SU-DHL-6 (cell line): ENCODE results near the gene RGS7.
A peak's percentile ranks its signal among the peaks of the same experiment; 100 is the strongest.

ENCODE experiments used
- H2AFZ ChIP-seq: fragments of 200-600 bp; sonication (generic); 2 replicates; pipeline ENCODE4 v1.6.1; 2014; ENCODE audit warnings: low read depth, mild to moderate bottlenecking, moderate library complexity, mixed read lengths, antibody characterized with exemption, low read length; ENCODE audit not compliant: severe bottlenecking
- H3F3A ChIP-seq: fragments of 200-600 bp; shearing (Covaris generic); 2 replicates; pipeline ENCODE4 v1.6.0; 2016; ENCODE audit warnings: antibody characterized with exemption, mild to moderate bottlenecking; ENCODE audit not compliant: insufficient read depth
- H3K27ac ChIP-seq: fragments of 200-600 bp; sonication (generic); 2 replicates; pipeline ENCODE4 v1.5.1; 2016; ENCODE audit warnings: low read depth, mild to moderate bottlenecking, low read length, moderate library complexity, mixed read lengths
- H3K27me3 ChIP-seq: fragments of 200-600 bp; sonication (generic), shearing (Covaris generic); 2 replicates; pipeline ENCODE4 v1.6.0; 2014; ENCODE audit warnings: mild to moderate bottlenecking, low read length
- H3K36me3 ChIP-seq: fragments of 200-600 bp; sonication (generic); 2 replicates; pipeline ENCODE4 v1.6.1; 2014; ENCODE audit warnings: mild to moderate bottlenecking, low read length, mixed read lengths
- H3K4me2 ChIP-seq: fragments of 300-600, 200-600 bp; shearing (Covaris generic), sonication (generic); 2 replicates; pipeline ENCODE4 v1.6.0; 2014; ENCODE audit warnings: low read length, low read depth, mild to moderate bottlenecking; ENCODE audit not compliant: poor library complexity, severe bottlenecking
- H3K4me3 ChIP-seq: fragments of 200-600 bp; sonication (generic); 2 replicates; pipeline ENCODE4 v1.5.1; 2014; ENCODE audit warnings: antibody characterized with exemption, low read length, mild to moderate bottlenecking, mixed read lengths; ENCODE audit not compliant: insufficient read depth, poor library complexity, severe bottlenecking
- H3K79me2 ChIP-seq: fragments of 200-600 bp; sonication (generic); 2 replicates; pipeline ENCODE4 v1.6.1; 2014; ENCODE audit warnings: mild to moderate bottlenecking, low read length, moderate library complexity; ENCODE audit not compliant: insufficient read depth
- H3K9ac ChIP-seq: fragments of 200-600 bp; sonication (generic); 2 replicates; pipeline ENCODE4 v1.7.0; 2014; ENCODE audit warnings: mild to moderate bottlenecking, low read length
- H3K9me2 ChIP-seq: fragments of 200-600 bp; sonication (generic); replicated peaks from 2 replicates; pipeline ENCODE4 v1.6.1; 2014; ENCODE audit warnings: low read length; ENCODE audit not compliant: insufficient read depth
- H3K9me3 ChIP-seq: fragments of 200-600 bp; sonication (generic); 2 replicates; pipeline ENCODE4 v1.6.1; 2014; ENCODE audit warnings: low read length, mixed read lengths; ENCODE audit not compliant: insufficient read depth
- H4K20me1 ChIP-seq: fragments of 200-600 bp; sonication (generic); 2 replicates; pipeline ENCODE4 v1.6.1; 2014; ENCODE audit warnings: low read depth, mild to moderate bottlenecking, antibody characterized with exemption, low read length, moderate library complexity, mixed read lengths
- EZH2phosphoT487 ChIP-seq: fragments of 200-600 bp; sonication (generic), shearing (Covaris generic); conservative IDR thresholded peaks from 2 replicates; pipeline ENCODE4 v1.6.1; 2018; ENCODE audit warnings: mild to moderate bottlenecking, antibody characterized with exemption, low read length, moderate library complexity, mixed read lengths
- TF ChIP-seq, protein P1 (sequence below): fragments of 200-600 bp; sonication (generic); IDR thresholded peaks from one replicate; pipeline ENCODE4 v1.5.1; 2017; ENCODE audit warnings: antibody characterized with exemption, mild to moderate bottlenecking, low read length, moderate library complexity; ENCODE audit not compliant: insufficient read depth, poor library complexity, severe bottlenecking

Gene RGS7

GRCh38 chr1:241366196-241366595, 9.2 kb upstream of the RGS7 start:
- TF ChIP-seq, protein P1, sequence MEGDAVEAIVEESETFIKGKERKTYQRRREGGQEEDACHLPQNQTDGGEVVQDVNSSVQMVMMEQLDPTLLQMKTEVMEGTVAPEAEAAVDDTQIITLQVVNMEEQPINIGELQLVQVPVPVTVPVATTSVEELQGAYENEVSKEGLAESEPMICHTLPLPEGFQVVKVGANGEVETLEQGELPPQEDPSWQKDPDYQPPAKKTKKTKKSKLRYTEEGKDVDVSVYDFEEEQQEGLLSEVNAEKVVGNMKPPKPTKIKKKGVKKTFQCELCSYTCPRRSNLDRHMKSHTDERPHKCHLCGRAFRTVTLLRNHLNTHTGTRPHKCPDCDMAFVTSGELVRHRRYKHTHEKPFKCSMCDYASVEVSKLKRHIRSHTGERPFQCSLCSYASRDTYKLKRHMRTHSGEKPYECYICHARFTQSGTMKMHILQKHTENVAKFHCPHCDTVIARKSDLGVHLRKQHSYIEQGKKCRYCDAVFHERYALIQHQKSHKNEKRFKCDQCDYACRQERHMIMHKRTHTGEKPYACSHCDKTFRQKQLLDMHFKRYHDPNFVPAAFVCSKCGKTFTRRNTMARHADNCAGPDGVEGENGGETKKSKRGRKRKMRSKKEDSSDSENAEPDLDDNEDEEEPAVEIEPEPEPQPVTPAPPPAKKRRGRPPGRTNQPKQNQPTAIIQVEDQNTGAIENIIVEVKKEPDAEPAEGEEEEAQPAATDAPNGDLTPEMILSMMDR, result no peak
- no peak for TF ChIP-seq EZH2phosphoT487
- no peaks in the 10 kb centered on the region for H3F3A ChIP-seq
- H3K79me2 ChIP-seq, result no peaks in the 10 kb centered on the region
- H3K4me3 ChIP-seq, result no peak overlapping the region
- H3K9me2 ChIP-seq, result no peaks in the 10 kb centered on the region
- H3K36me3 ChIP-seq, result no peaks in the 10 kb centered on the region
- H3K9ac ChIP-seq, result no peak overlapping the region
- H3K27ac ChIP-seq, result no peak overlapping the region
- no peaks in the 10 kb centered on the region for H3K9me3 ChIP-seq
- H3K27me3 ChIP-seq, result no peaks in the 10 kb centered on the region
- H3K4me2 ChIP-seq, result no peak overlapping the region
- no peak overlapping the region for H2AFZ ChIP-seq
- H4K20me1 ChIP-seq, result no peaks in the 10 kb centered on the region

GRCh38 chr1:241362350-241362749, 5.3 kb upstream of the RGS7 start:
- Histone ChIP-seq H3K27ac (no peak overlapping the region), H3F3A (no peaks in the 10 kb centered on the region), H3K9ac (no peak overlapping the region), H3K4me2 (no peak overlapping the region), H3K4me3 (no peak overlapping the region), H2AFZ (no peak overlapping the region), H3K36me3 (no peaks in the 10 kb centered on the region), H3K27me3 (no peaks in the 10 kb centered on the region), H3K9me2 (no peaks in the 10 kb centered on the region), H3K79me2 (no peaks in the 10 kb centered on the region), H3K9me3 (no peaks in the 10 kb centered on the region), H4K20me1 (no peaks in the 10 kb centered on the region)
- no peak for TF ChIP-seq EZH2phosphoT487
- TF ChIP-seq, protein P1, result no peak

GRCh38 chr1:241357366-241358340, 648 bp upstream of the RGS7 start:
- Histone ChIP-seq H3K4me2 (peak overlapping the region; percentile 24), H3K9ac (no peak overlapping the region), H3K79me2 (no peaks in the 10 kb centered on the region), H3F3A (no peaks in the 10 kb centered on the region), H3K36me3 (no peaks in the 10 kb centered on the region), H4K20me1 (no peaks in the 10 kb centered on the region), H3K4me3 (no peak overlapping the region), H3K27me3 (no peaks in the 10 kb centered on the region), H3K9me2 (no peaks in the 10 kb centered on the region), H3K9me3 (no peaks in the 10 kb centered on the region), H2AFZ (no peak overlapping the region), H3K27ac (no peak overlapping the region)
- TF ChIP-seq, protein P1, result no peak
- no peak for TF ChIP-seq EZH2phosphoT487
